Natural killer cell (primary cell): ENCODE measurements around the gene CSNK2A1. TPM values are rescaled to one million over a fixed set of nuclear protein-coding genes. Genes with fewer than 3 reads are reported as not detected.
A peak's percentile ranks its signal among the peaks of the same experiment; 100 is the strongest.
"Not testable (repeated sequence)": the region's sequence is repeated elsewhere in the genome, so short reads cannot be mapped to it uniquely, and the experiment has no call there.

Source experiments
- ATAC-seq, 3 donors: fragments of 150-1000 bp in 2 of 3; fragments of 200-7000 bp in 1 of 3; cut with Tn5 transposase; 1 replicate in 1 of 3; 2 replicates in 2 of 3; pipeline ENCODE4 v1.10.0; 2021; ENCODE audit warnings: mild to moderate bottlenecking in 2 of 3, moderate library complexity in 2 of 3
- DNase-seq, 2 donors: peaks; one replicate each; pipeline versions ENCODE4 v3.0.0 to v3.0.0-alpha.2; 2013 to 2021; ENCODE audit warnings: mixed read lengths in 1 of 2
- H3K27ac ChIP-seq: one replicate; pipeline ENCODE4 v1.5.1; 2013; ENCODE audit warnings: mild to moderate bottlenecking, low read length
- H3K27me3 ChIP-seq: one replicate; pipeline ENCODE4 v1.6.1; 2013; ENCODE audit warnings: low read length; ENCODE audit not compliant: control insufficient read depth, insufficient read depth
- H3K36me3 ChIP-seq: one replicate; pipeline ENCODE4 v1.6.1; 2013; ENCODE audit warnings: low read length; ENCODE audit not compliant: control insufficient read depth, insufficient read depth
- H3K4me1 ChIP-seq: one replicate; pipeline ENCODE4 v1.6.1; 2013; ENCODE audit warnings: low read length; ENCODE audit not compliant: control insufficient read depth, insufficient read depth
- H3K4me3 ChIP-seq: one replicate; pipeline ENCODE4 v1.5.1; 2013; ENCODE audit warnings: low read length
- H3K9me3 ChIP-seq: one replicate; pipeline ENCODE4 v1.6.1; 2013; ENCODE audit warnings: low read length; ENCODE audit not compliant: control insufficient read depth, insufficient read depth
- H3K27ac Mint-ChIP-seq, 2 donors: one replicate each; pipeline ENCODE4 v1.8.0; 2022; ENCODE audit warnings: mild to moderate bottlenecking in 2 of 2, mixed read lengths in 2 of 2, moderate library complexity in 1 of 2
- H3K27me3 Mint-ChIP-seq, 2 donors: one replicate each; pipeline ENCODE4 v1.8.0; 2022; ENCODE audit warnings: low read depth in 2 of 2, mixed read lengths in 2 of 2
- H3K36me3 Mint-ChIP-seq: one replicate; pipeline ENCODE4 v1.8.0; 2022; ENCODE audit warnings: mixed read lengths
- H3K4me1 Mint-ChIP-seq, 2 donors: one replicate each; pipeline ENCODE4 v1.8.0; 2022; ENCODE audit warnings: mixed read lengths in 2 of 2
- H3K4me3 Mint-ChIP-seq: one replicate; pipeline ENCODE4 v1.8.0; 2022; ENCODE audit warnings: mild to moderate bottlenecking, moderate library complexity, mixed read lengths
- H3K9me3 Mint-ChIP-seq, 2 donors: one replicate each; pipeline ENCODE4 v1.8.0; 2022; ENCODE audit warnings: mixed read lengths in 2 of 2
- CTCF ChIP-seq: fragments of 200-600 bp; IDR thresholded peaks from one replicate; pipeline ENCODE4 v1.8.0; 2022; ENCODE audit warnings: antibody characterized with exemption
- WGBS: methylation state at CpG from one replicate; pipeline ENCODE4 v1.1.7; 2013; ENCODE audit warnings: missing lambda C conversion rate; ENCODE audit not compliant: insufficient coverage; 5-methylcytosine and 5-hydroxymethylcytosine counted together
- intact Hi-C: fragments of 100-400 bp; cut with micrococcal nuclease; formaldehyde crosslinking; loops from one replicate; pipeline ENCODE4 v1.14.2; 2022
- total RNA-seq, 4 donors: library from RNA; stranded (reverse); fragments of 120-200 nt in 1 of 4; gene quantifications; one replicate each; pipeline versions ENCODE4 v1.2.3 to v1.2.4, GENCODE V29; 2013 to 2022

Gene CSNK2A1
- total RNA-seq, 3 donors from 2014 or later (not counting 1 experiment from before 2014, with no cell fraction given) = 88.8 to 92.6 (median 88.9) TPM

DNA sequence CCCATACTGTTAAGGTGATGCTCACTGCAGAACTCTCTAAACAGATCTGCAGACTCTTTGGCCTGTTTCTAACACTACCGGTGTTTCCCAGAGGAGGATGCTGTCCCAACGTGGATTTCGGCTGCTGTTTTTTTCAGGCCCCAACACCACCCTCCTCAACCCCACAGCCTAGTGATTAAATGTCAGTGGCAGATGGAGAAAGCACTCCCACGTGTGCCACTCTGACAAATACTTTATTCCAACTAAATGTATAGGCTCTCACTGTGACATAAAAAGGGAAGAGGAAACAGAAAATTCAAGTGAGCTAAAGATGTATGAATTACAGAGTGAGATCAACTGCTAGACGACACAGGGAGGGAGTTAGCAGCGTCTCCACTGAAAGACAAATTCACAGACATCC lies 84.8 kb downstream of the CSNK2A1 start:
- Mint-ChIP-seq H3K27me3 (no peaks in the 10 kb centered on the region), H3K27ac (no peak overlapping the region), H3K4me1 (peaks cover 34 to 52% of the 10 kb centered on the region in 2 donors), H3K36me3 (no peaks in the 10 kb centered on the region), H3K9me3 (no peaks in the 10 kb centered on the region), H3K4me3 (no peak overlapping the region)
- no peak overlapping the region for H3K27ac ChIP-seq
- intact Hi-C loops = no loop called here
- no peak for TF ChIP-seq CTCF
- DNase-seq (no peak), ATAC-seq (no peak)
- H3K9me3 ChIP-seq = no peaks in the 10 kb centered on the region
- H3K4me1 ChIP-seq = peaks cover 18% of the 10 kb centered on the region
- no peak overlapping the region for H3K4me3 ChIP-seq
- 75% methylated on average over 5 of the region's 6 CpGs for WGBS
- H3K27me3 ChIP-seq = no peaks in the 10 kb centered on the region
- H3K36me3 ChIP-seq = no peaks in the 10 kb centered on the region

GRCh38 chr20:454951-455350 lies 88.6 kb downstream of the CSNK2A1 start:
- DNase-seq (no peak), ATAC-seq (no peak)
- no peaks in the 10 kb centered on the region for H3K36me3 Mint-ChIP-seq
- intact Hi-C loops = no loop called here
- no peak overlapping the region for H3K27ac Mint-ChIP-seq
- H3K4me3 Mint-ChIP-seq = no peak overlapping the region
- Histone ChIP-seq H3K27me3 (no peaks in the 10 kb centered on the region), H3K4me3 (no peak overlapping the region), H3K36me3 (no peaks in the 10 kb centered on the region), H3K9me3 (no peaks in the 10 kb centered on the region), H3K4me1 (peaks cover under 1% of the 10 kb centered on the region), H3K27ac (no peak overlapping the region)
- no peaks in the 10 kb centered on the region for H3K27me3 Mint-ChIP-seq
- 97% methylated on average over 3 of the region's 3 CpGs for WGBS
- TF ChIP-seq CTCF = no peak
- no peaks in the 10 kb centered on the region for H3K9me3 Mint-ChIP-seq
- H3K4me1 Mint-ChIP-seq = peaks cover 14 to 28% of the 10 kb centered on the region in 2 donors

GRCh38 chr20:452021-452420 lies 91.6 kb downstream of the CSNK2A1 start:
- intact Hi-C loops, H3K9me3 Mint-ChIP-seq, H3K27ac ChIP-seq, H3K4me1 ChIP-seq, H3K9me3 ChIP-seq, H3K4me3 Mint-ChIP-seq, ATAC-seq, H3K27me3 Mint-ChIP-seq, H3K36me3 ChIP-seq, H3K36me3 Mint-ChIP-seq, H3K27me3 ChIP-seq, DNase-seq, H3K4me3 ChIP-seq: not testable (repeated sequence)
- 87% methylated on average over 11 of the region's 11 CpGs for WGBS
- Mint-ChIP-seq H3K4me1 (peaks cover 0 to 10% of the 10 kb centered on the region in 2 donors), H3K27ac (peak overlapping the region in 1 of 2 donors; percentile 16)

DNA sequence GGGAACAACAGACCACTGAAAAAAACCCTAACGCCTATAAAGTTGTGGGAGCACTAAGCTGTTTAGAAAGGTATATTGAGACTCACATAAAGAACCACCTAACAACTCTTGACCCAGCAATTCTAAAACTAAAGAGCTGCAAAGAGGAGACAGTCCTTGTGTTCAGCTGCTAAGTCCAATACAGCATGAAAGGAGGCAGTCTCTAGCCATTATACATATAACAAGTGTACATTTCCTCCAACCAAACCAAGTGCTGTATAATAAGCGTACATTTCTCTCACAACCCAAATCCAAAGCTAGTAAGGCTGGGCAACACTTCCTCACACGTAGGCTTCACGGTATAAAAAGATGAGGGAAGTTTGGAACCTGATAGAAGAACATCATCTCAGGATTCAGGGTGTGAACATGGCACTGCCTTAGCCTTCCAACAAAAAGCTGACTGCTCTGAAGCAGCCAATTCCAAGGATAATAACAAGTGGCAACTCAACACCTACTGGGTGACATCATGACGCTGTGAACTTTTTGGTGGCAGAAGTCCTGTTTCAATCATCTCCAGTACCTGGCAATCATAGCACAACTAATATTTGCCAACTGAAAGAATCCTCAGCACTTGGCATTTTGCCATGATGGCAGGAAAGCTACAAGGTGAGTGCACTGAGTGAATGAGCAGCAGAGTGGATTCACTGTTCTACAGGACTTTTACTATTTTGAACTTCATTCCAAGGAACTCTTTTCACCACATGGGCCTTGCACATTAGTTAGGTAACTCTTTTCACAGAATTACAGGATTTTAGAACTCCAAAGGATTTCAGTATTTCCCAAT lies 97.9 kb downstream of the CSNK2A1 start:
- Mint-ChIP-seq H3K36me3 (peaks cover 6% of the 10 kb centered on the region), H3K9me3 (no peaks in the 10 kb centered on the region), H3K27me3 (no peaks in the 10 kb centered on the region), H3K4me1 (peaks cover 6 to 10% of the 10 kb centered on the region in 2 donors), H3K4me3 (no peak overlapping the region), H3K27ac (peak overlapping the region; percentile 25 to 38)
- no peak for TF ChIP-seq CTCF
- H3K4me1 ChIP-seq = no peaks in the 10 kb centered on the region
- H3K36me3 ChIP-seq = peaks cover 39% of the 10 kb centered on the region
- no peaks in the 10 kb centered on the region for H3K27me3 ChIP-seq
- no peak overlapping the region for H3K27ac ChIP-seq
- WGBS = 98% methylated on average over 4 of the region's 5 CpGs
- ATAC-seq (no peak), DNase-seq (no peak)
- intact Hi-C loops = no loop called here
- H3K4me3 ChIP-seq = no peak overlapping the region
- H3K9me3 ChIP-seq = no peaks in the 10 kb centered on the region
